NCI-H460 (cell line): ENCODE measurements around the gene FN1. TPM values are rescaled to one million over a fixed set of nuclear protein-coding genes. Genes with fewer than 3 reads are reported as not detected.

Source experiments
- total RNA-seq: library from RNA; depleted of rRNA; stranded (reverse); fragments of >200 nt; shearing (Covaris generic); gene quantifications from 2 replicates; pipeline ENCODE4 v1.2.3, GENCODE V29; 2014; rRNA removed

Gene FN1
- total RNA-seq, 1 experiment from 2014 or later: 1,236 TPM

Other genes starting within 250 kb of the FN1 start
- 64.4 and 94.9 TPM in 2 replicates for gene ATIC, start 124.0 kb downstream of the FN1 start, total RNA-seq